H1 (cell line): ENCODE measurements around the gene SERPINA6. TPM values are rescaled to one million over a fixed set of nuclear protein-coding genes. Genes with fewer than 3 reads are reported as not detected.
A peak's percentile ranks its signal among the peaks of the same experiment; 100 is the strongest.

ENCODE experiments used
- CTCF ChIA-PET: fragments of 300-600 bp; sonication (Branson Sonifier 250); formaldehyde crosslinking; loops from one replicate; lab custom pipeline; 2021; ENCODE audit not compliant: partially characterized antibody; lab: Charles Lee
- POLR2A ChIA-PET: fragments of 300-600 bp; sonication (Branson Sonifier 250); formaldehyde crosslinking; loops from one replicate; lab custom pipeline; 2021; ENCODE audit warnings: inconsistent platforms; ENCODE audit not compliant: partially characterized antibody; lab: Charles Lee
- DNase-seq, 2 experiments: peaks; one replicate each; pipeline versions ENCODE4 v3.0.0 to v3.0.0-alpha.2; 2010 to 2022; ENCODE audit warnings: low spot score in 2 of 2, low read depth in 1 of 2, mixed read lengths in 1 of 2
- FAIRE-seq: peaks from 2 replicates; lab custom pipeline; 2011; peaks lifted over from hg19 to GRCh38; lab: Jason Lieb, UNC
- H2AFZ ChIP-seq: 2 replicates; pipeline ENCODE4 v1.8.1; 2012; ENCODE audit warnings: low read length, inconsistent platforms
- H2AK5ac ChIP-seq: 2 replicates; pipeline ENCODE4 v1.6.1; 2013; ENCODE audit warnings: low read depth, low read length
- H2BK120ac ChIP-seq: replicated peaks from 2 replicates; pipeline ENCODE3; 2013; ENCODE audit warnings: low read depth, low read length, inconsistent platforms
- H2BK12ac ChIP-seq: 2 replicates; pipeline ENCODE4 v1.6.1; 2013; ENCODE audit warnings: low read depth, low read length
- H2BK15ac ChIP-seq: 2 replicates; pipeline ENCODE4 v1.6.1; 2013; ENCODE audit warnings: low read length
- H2BK20ac ChIP-seq: 2 replicates; pipeline ENCODE4 v1.6.1; 2013; ENCODE audit warnings: low read length
- H2BK5ac ChIP-seq: 2 replicates; pipeline ENCODE4 v1.6.1; 2013; ENCODE audit warnings: low read depth, low read length
- H3K14ac ChIP-seq: 2 replicates; pipeline ENCODE4 v1.6.1; 2013; ENCODE audit warnings: inconsistent platforms; ENCODE audit not compliant: insufficient read length
- H3K18ac ChIP-seq: 2 replicates; pipeline ENCODE4 v1.6.1; 2013; ENCODE audit warnings: low read length; ENCODE audit errors: extremely low read depth
- H3K23ac ChIP-seq: 2 replicates; pipeline ENCODE4 v1.6.1; 2013; ENCODE audit warnings: inconsistent platforms; ENCODE audit not compliant: insufficient read length
- H3K23me2 ChIP-seq: 2 replicates; pipeline ENCODE4 v1.6.1; 2013; ENCODE audit warnings: low read depth, low read length
- H3K27ac ChIP-seq: 2 replicates; pipeline ENCODE4 v1.6.1; 2011; ENCODE audit warnings: low read depth, low read length, inconsistent platforms
- H3K27me3 ChIP-seq, 4 experiments: replicated peaks in 1 of 4; 1 replicate in 1 of 4; 2 replicates in 3 of 4; pipeline versions ENCODE4 v1.6.1 to v1.8.1; 2011 to 2013; ENCODE audit warnings: low read length in 3 of 4, mild to moderate bottlenecking in 3 of 4, inconsistent platforms in 2 of 4, mixed read lengths in 2 of 4, moderate library complexity in 1 of 4; ENCODE audit not compliant: control insufficient read depth in 3 of 4, insufficient read depth in 3 of 4; ENCODE audit errors: extremely low read depth in 1 of 4
- H3K36me3 ChIP-seq, 4 experiments: 2 replicates each; pipeline versions ENCODE4 v1.6.1 to v1.8.1; 2011 to 2013; ENCODE audit warnings: mild to moderate bottlenecking in 4 of 4, low read length in 3 of 4, moderate library complexity in 2 of 4, control low read depth in 1 of 4, inconsistent platforms in 1 of 4; ENCODE audit not compliant: insufficient read depth in 4 of 4, control insufficient read depth in 2 of 4
- H3K4ac ChIP-seq: replicated peaks from 2 replicates; pipeline ENCODE3; 2013; ENCODE audit warnings: low read length, low read depth, mixed read lengths, inconsistent platforms; ENCODE audit not compliant: insufficient read length
- H3K4me1 ChIP-seq, 4 experiments: replicated peaks in 1 of 4; 1 replicate in 1 of 4; 2 replicates in 3 of 4; pipeline versions ENCODE4 v1.6.1 to v1.8.1; 2011 to 2013; ENCODE audit warnings: low read length in 3 of 4, inconsistent platforms in 2 of 4, mixed read lengths in 1 of 4; ENCODE audit not compliant: insufficient read depth in 4 of 4, control insufficient read depth in 3 of 4
- H3K4me2 ChIP-seq, 2 experiments: 2 replicates each; pipeline versions ENCODE4 v1.6.1 to v1.8.1; 2011 to 2013; ENCODE audit warnings: low read depth in 2 of 2, low read length in 2 of 2, control low read depth in 1 of 2, inconsistent platforms in 1 of 2, mild to moderate bottlenecking in 1 of 2; ENCODE audit not compliant: insufficient read depth in 1 of 2
- H3K4me3 ChIP-seq, 4 experiments: fragments of 200-600, 300-600 bp in 1 of 4; sonication (generic), shearing (Covaris generic), sonication (Bioruptor Twin) in 1 of 4; 2 replicates each; pipeline versions ENCODE4 v1.5.1 to v1.8.1; 2011 to 2016; ENCODE audit warnings: low read length in 4 of 4, low read depth in 3 of 4, control low read depth in 2 of 4, inconsistent platforms in 2 of 4, mild to moderate bottlenecking in 2 of 4, mixed read lengths in 1 of 4, moderate library complexity in 1 of 4; ENCODE audit not compliant: insufficient read depth in 2 of 4; ENCODE audit errors: extremely low read depth in 1 of 4
- H3K56ac ChIP-seq: replicated peaks from 2 replicates; pipeline ENCODE3; 2013; ENCODE audit warnings: low read depth, mild to moderate bottlenecking, mixed read lengths, low read length, inconsistent platforms; ENCODE audit not compliant: insufficient read length
- H3K79me1 ChIP-seq: 2 replicates; pipeline ENCODE4 v1.6.1; 2013; ENCODE audit warnings: low read depth, low read length, control low read depth
- H3K79me2 ChIP-seq, 2 experiments: 2 replicates each; pipeline versions ENCODE4 v1.6.1 to v1.8.1; 2012 to 2013; ENCODE audit warnings: low read length in 2 of 2, mild to moderate bottlenecking in 2 of 2, inconsistent platforms in 1 of 2; ENCODE audit not compliant: insufficient read depth in 2 of 2, control insufficient read depth in 1 of 2
- H3K9ac ChIP-seq, 4 experiments: replicated peaks in 1 of 4; 1 replicate in 1 of 4; 2 replicates in 3 of 4; pipeline versions ENCODE4 v1.6.1 to v1.8.1; 2011 to 2013; ENCODE audit warnings: low read depth in 3 of 4, low read length in 3 of 4, control low read depth in 2 of 4, mild to moderate bottlenecking in 2 of 4, moderate library complexity in 2 of 4, inconsistent platforms in 1 of 4; ENCODE audit errors: extremely low read depth in 1 of 4
- H3K9me3 ChIP-seq, 2 experiments: 2 replicates each; pipeline versions ENCODE4 v1.6.1 to v1.8.1; 2012 to 2013; ENCODE audit warnings: mild to moderate bottlenecking in 2 of 2, moderate library complexity in 2 of 2, control low read depth in 1 of 2, inconsistent platforms in 1 of 2, low read depth in 1 of 2, low read length in 1 of 2, mixed read lengths in 1 of 2; ENCODE audit not compliant: insufficient read depth in 2 of 2
- H4K20me1 ChIP-seq, 2 experiments: replicated peaks in 1 of 2; 2 replicates each; pipeline versions ENCODE3 to v1.8.1; 2011 to 2013; ENCODE audit warnings: inconsistent platforms in 2 of 2, low read length in 2 of 2, mild to moderate bottlenecking in 1 of 2; ENCODE audit not compliant: insufficient read depth in 2 of 2, control insufficient read depth in 1 of 2
- H4K5ac ChIP-seq: 2 replicates; pipeline ENCODE4 v1.6.1; 2013; ENCODE audit warnings: low read length, low read depth, mixed read lengths, inconsistent platforms; ENCODE audit not compliant: insufficient read length
- H4K8ac ChIP-seq: 2 replicates; pipeline ENCODE4 v1.8.0; 2013; ENCODE audit warnings: mild to moderate bottlenecking, moderate library complexity, low read length, inconsistent platforms; ENCODE audit not compliant: insufficient read depth; ENCODE audit errors: extremely low read depth
- H4K91ac ChIP-seq: replicated peaks from 2 replicates; pipeline ENCODE3; 2013; ENCODE audit warnings: low read length, mixed read lengths, inconsistent platforms; ENCODE audit not compliant: insufficient read length
- BACH1 ChIP-seq: IDR thresholded peaks from 2 replicates; pipeline ENCODE4 v1.6.1; 2012; ENCODE audit warnings: low read length, improper control_type of control experiment
- CEBPB ChIP-seq: IDR thresholded peaks from 2 replicates; pipeline ENCODE4 v1.6.1; 2012; ENCODE audit warnings: low read depth, low read length
- HDAC6 ChIP-seq: IDR thresholded peaks from one replicate; pipeline ENCODE4 v1.7.1; 2012; ENCODE audit warnings: low read depth, mild to moderate bottlenecking, inconsistent platforms, low read length, moderate library complexity
- JUN ChIP-seq: IDR thresholded peaks from 2 replicates; pipeline ENCODE4 v1.6.1; 2011; ENCODE audit warnings: low read depth, mild to moderate bottlenecking, improper control_type of control experiment, low read length
- KDM4A ChIP-seq: IDR thresholded peaks from one replicate; pipeline ENCODE4 v1.7.1; 2012; ENCODE audit warnings: low read depth, mild to moderate bottlenecking, moderate library complexity, low read length, inconsistent platforms; ENCODE audit not compliant: severe bottlenecking
- NANOG ChIP-seq: IDR thresholded peaks from 2 replicates; pipeline ENCODE4 v1.6.1; 2011; ENCODE audit warnings: low read length, low read depth, mild to moderate bottlenecking, inconsistent platforms; ENCODE audit not compliant: insufficient read depth, poor library complexity, severe bottlenecking
- RBBP5 ChIP-seq: IDR thresholded peaks from 2 replicates; pipeline ENCODE4 v1.7.1; 2012; ENCODE audit warnings: low read depth, mild to moderate bottlenecking, inconsistent platforms, low read length, moderate library complexity, borderline replicate concordance
- RFX5 ChIP-seq: IDR thresholded peaks from 2 replicates; pipeline ENCODE4 v1.6.1; 2011; ENCODE audit warnings: low read depth, low read length, improper control_type of control experiment, borderline replicate concordance
- SIRT6 ChIP-seq: IDR thresholded peaks from one replicate; pipeline ENCODE4 v1.7.1; 2012; ENCODE audit warnings: low read length, inconsistent platforms
- TEAD4 ChIP-seq: IDR thresholded peaks from 2 replicates; pipeline ENCODE4 v1.6.1; 2012; ENCODE audit warnings: low read depth, low read length, inconsistent platforms, mixed read lengths
- WGBS, 2 experiments: shearing (Covaris generic) in 1 of 2; methylation state at CpG; one replicate each; pipeline versions ENCODE4 v1.1.6 to v1.1.7; 2013 to 2015; ENCODE audit warnings: low lambda C conversion rate in 2 of 2, mixed read lengths in 2 of 2, inconsistent platforms in 1 of 2, low coverage in 1 of 2, missing lambda C conversion rate in 1 of 2; ENCODE audit not compliant: insufficient replicate concordance in 2 of 2, insufficient coverage in 1 of 2, insufficient read length in 1 of 2; ENCODE audit errors: extremely low coverage in 1 of 2, missing lambda C conversion rate in 1 of 2; 5-methylcytosine and 5-hydroxymethylcytosine counted together
- polyA plus RNA-seq, 7 experiments: library from polyadenylated mRNA; depleted of rRNA in 3 of 7; stranded (reverse) in 5 of 7; unstranded in 2 of 7; fragments of >200 nt in 5 of 7; fragments of 200-250 nt in 2 of 7; gene quantifications; 1 replicate in 5 of 7; 2 replicates in 1 of 7; 4 replicates in 1 of 7; pipeline versions ENCODE4 v1.2.1 to v1.2.3, GENCODE V29; 2011 to 2013; ENCODE audit warnings: missing spikeins in 2 of 7, mixed read lengths in 2 of 7
- total RNA-seq: library from RNA; stranded (reverse); fragmentation: NEBNext Ultra II Directional; extraction: Animal tissue kit (Norgen Biotek cat#: 25700); gene quantifications from 2 replicates; pipeline ENCODE4 v1.2.1, GENCODE V29; 2021
- TF ChIP-seq, protein P1 (sequence below): IDR thresholded peaks from 2 replicates; pipeline ENCODE4 v1.6.1; 2012; ENCODE audit warnings: inconsistent platforms

Gene SERPINA6
- total and polyA plus RNA-seq, 2 of the 8 experiments (the other 6 are each of a cell fraction or from before 2014, with no cell fraction given), result not detected

DNA sequence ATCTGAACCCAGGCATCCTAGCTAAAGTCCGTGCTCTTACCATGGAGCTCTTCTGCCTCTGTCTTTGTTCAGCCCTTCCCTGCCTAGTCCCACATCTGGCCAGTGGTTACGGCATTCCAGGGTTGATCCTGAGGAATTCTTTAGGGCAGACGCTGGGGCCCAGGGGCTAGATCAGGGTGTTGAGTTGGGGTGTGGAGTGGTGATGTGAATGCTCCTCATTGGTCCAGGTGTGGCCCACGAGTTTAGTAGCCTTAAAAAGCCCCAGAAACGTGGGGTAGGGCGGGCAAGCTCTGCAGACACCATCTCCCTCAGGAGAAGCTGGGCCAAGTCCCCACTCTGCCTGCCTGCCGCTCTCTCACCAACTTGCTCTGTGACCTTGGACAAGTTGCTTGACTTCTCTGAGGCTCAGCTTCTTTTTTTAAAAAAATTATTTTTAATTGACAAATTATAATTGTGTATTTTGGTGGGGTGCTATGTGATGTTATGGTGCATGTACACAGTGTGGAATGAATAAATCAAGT is 9.0 kb upstream of the SERPINA6 start:
- FAIRE-seq (no peak), DNase-seq (peak in 1 of 2 experiments; percentile 27)
- H3K27me3 ChIP-seq, result 0 out of 7 replicates have a peak, but pooled peaks cover 0 to 2% (median 0%) of the 10 kb centered on the region in 4 experiments
- H3K9me3 ChIP-seq, result no peaks in the 10 kb centered on the region
- no peak overlapping the region for H2AK5ac ChIP-seq
- H2BK12ac ChIP-seq, result no peak overlapping the region
- no peak overlapping the region for H4K5ac ChIP-seq
- H3K36me3 ChIP-seq, result no peaks in the 10 kb centered on the region
- no peak overlapping the region for H2AFZ ChIP-seq
- WGBS, 2 experiments, result 72% methylated on average over 7 of the region's 7 CpGs; no CpG with 5 or more reads in 1 of the 2 experiments
- no peaks in the 10 kb centered on the region for H3K4me1 ChIP-seq
- no peak overlapping the region for H2BK5ac ChIP-seq
- H2BK15ac ChIP-seq, result no peak overlapping the region
- no peak overlapping the region for H3K14ac ChIP-seq
- TF ChIP-seq RFX5 (no peak), SIRT6 (no peak), TEAD4 (no peak), NANOG (no peak), BACH1 (no peak), CEBPB (no peak), JUN (no peak), KDM4A (no peak), RBBP5 (no peak), HDAC6 (no peak)
- TF ChIP-seq, protein P1, sequence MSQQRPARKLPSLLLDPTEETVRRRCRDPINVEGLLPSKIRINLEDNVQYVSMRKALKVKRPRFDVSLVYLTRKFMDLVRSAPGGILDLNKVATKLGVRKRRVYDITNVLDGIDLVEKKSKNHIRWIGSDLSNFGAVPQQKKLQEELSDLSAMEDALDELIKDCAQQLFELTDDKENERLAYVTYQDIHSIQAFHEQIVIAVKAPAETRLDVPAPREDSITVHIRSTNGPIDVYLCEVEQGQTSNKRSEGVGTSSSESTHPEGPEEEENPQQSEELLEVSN, result no peak
- no peaks in the 10 kb centered on the region for H3K23me2 ChIP-seq
- no peak overlapping the region for H3K4ac ChIP-seq
- H3K18ac ChIP-seq, result no peak overlapping the region
- ChIA-PET CTCF (interaction anchor here (1.0 to 3.9 kb wide), 7 partner anchors 11 to 217 kb away, joined by 3 to 13 read pairs (median 4); no protein-coding TSS in a partner anchor), POLR2A (no interaction called here)
- no peak overlapping the region for H2BK20ac ChIP-seq
- no peaks in the 10 kb centered on the region for H3K79me1 ChIP-seq
- H2BK120ac ChIP-seq, result no peak overlapping the region
- H3K9ac ChIP-seq, result no peak overlapping the region
- H4K8ac ChIP-seq, result no peak overlapping the region
- H3K79me2 ChIP-seq, result no peaks in the 10 kb centered on the region
- H3K56ac ChIP-seq, result no peak overlapping the region
- no peaks in the 10 kb centered on the region for H4K20me1 ChIP-seq
- H3K4me3 ChIP-seq, result no peak overlapping the region
- no peak overlapping the region for H3K4me2 ChIP-seq
- no peak overlapping the region for H3K23ac ChIP-seq
- no peak overlapping the region for H4K91ac ChIP-seq
- H3K27ac ChIP-seq, result no peak overlapping the region
